ENCODE measurements around the gene ASCL5. TPM values are rescaled to one million over a fixed set of nuclear protein-coding genes. Genes with fewer than 3 reads are reported as not detected.
A peak's percentile ranks its signal among the peaks of the same experiment; 100 is the strongest.

ASCL5 gene
- total and polyA plus RNA-seq, 9 of the 15 experiments (the other 6 are each of a cell fraction or from before 2014, with no cell fraction given): 0.09 TPM; not detected in 8

GRCh38 chr1:201156346-201156745 is 29.4 kb upstream of the ASCL5 start:
- Histone ChIP-seq H3K9me1 (ENCODE audit: control insufficient read depth, insufficient read depth, low read length) (no peaks in the 10 kb centered on the region), H3K9me3 (replicated peaks; ENCODE audit: control insufficient read depth, insufficient read depth, low read depth, low read length) (no peaks in the 10 kb centered on the region), H3K79me2 (ENCODE audit: control insufficient read depth, insufficient read depth, low read length) (peaks cover 12% of the 10 kb centered on the region; the same call in 2 of the 3 replicates), H3K36me3 (ENCODE audit: control insufficient read depth, insufficient read depth, low read length) (peaks cover 15% of the 10 kb centered on the region), H3K27me3 (ENCODE audit: control insufficient read depth in 2 of 2, insufficient read depth in 2 of 2, low read length in 2 of 2) (no peaks in the 10 kb centered on the region), H3K4me1 (replicated peaks in 1 of 2; ENCODE audit: control insufficient read depth in 2 of 2, insufficient read depth in 2 of 2, low read length in 2 of 2) (peaks cover 13 to 25% of the 10 kb centered on the region in 2 experiments), H3K4me3 (no peak overlapping the region), H3K27ac (ENCODE audit: extremely low read depth, low read depth, low read length) (no peak overlapping the region), H3K4me2 (ENCODE audit: insufficient read depth, low read length) (no peak overlapping the region), H2AFZ (ENCODE audit: low read depth, low read length) (peak overlapping the region; percentile 61; the same call in 1 of the 2 replicates), H4K20me1 (replicated peaks; ENCODE audit: control insufficient read depth, insufficient read depth, low read length) (no peaks in the 10 kb centered on the region), H3K9ac (ENCODE audit: insufficient read depth in 1 of 2, low read depth in 2 of 2, low read length in 2 of 2) (no peak overlapping the region)
- ChIA-PET POLR2A (interaction anchor here (0.9 to 9.8 kb wide), 2 partner anchors 10 to 12 kb away, joined by 3 to 121 read pairs; no protein-coding TSS in a partner anchor), CTCF (ENCODE audit: low intra/inter-chr PET ratio) (no interaction called here)
- no peak for FAIRE-seq
- TF ChIP-seq ZC3H8 (IDR thresholded peaks at IDR 0.05) (no peak), RAD21 (CRISPR knock-in tag; conservative IDR thresholded peaks at IDR 0.05 in 1 of 2, IDR thresholded peaks at IDR 0.05 in 1 of 2) (no peak), ZNF395 (CRISPR knock-in tag; IDR thresholded peaks at IDR 0.05) (no peak), CSDE1 (IDR thresholded peaks at IDR 0.05) (no peak), CEBPB (tag; IDR thresholded peaks at IDR 0.05) (0 out of 2 replicates have a peak, but pooled peaks have one; percentile 11), GMEB1 (CRISPR knock-in tag; IDR thresholded peaks at IDR 0.05) (no peak)
- 31% methylated on average over 3 of the region's 3 CpGs for WGBS (ENCODE audit: insufficient coverage, low coverage, missing lambda C conversion rate)
- intact Hi-C loops (cut with micrococcal nuclease) (no loop called here), in situ Hi-C loops (cut with MboI) (no loop called here)
- BruUV-seq (replicated peaks): no TSS peak
- DNase-seq (ENCODE audit: extremely low read depth in 1 of 4, low spot score in 3 of 4): no peak
- ATAC-seq: no peak

All from K562 (cell line).